ACC112 (cell line): ENCODE data around the gene MACO1.

Source experiments
- H2AFZ ChIP-seq: fragments of 200-600 bp; sonication (generic); one replicate; pipeline ENCODE4 v1.6.0; 2017; ENCODE audit warnings: antibody characterized with exemption, low read length; ENCODE audit not compliant: unreplicated experiment
- H3K27ac ChIP-seq: fragments of 200-600 bp; sonication (generic); 2 replicates; pipeline ENCODE4 v1.5.1; 2014; ENCODE audit warnings: low read depth, mild to moderate bottlenecking, antibody characterized with exemption, low read length, moderate library complexity
- H3K27me3 ChIP-seq: fragments of 200-600 bp; sonication (generic); 2 replicates; pipeline ENCODE4 v1.6.1; 2014; ENCODE audit warnings: mild to moderate bottlenecking, antibody characterized with exemption, low read length, moderate library complexity, mixed read lengths; ENCODE audit not compliant: insufficient read depth
- H3K36me3 ChIP-seq: fragments of 200-600 bp; sonication (generic); 2 replicates; pipeline ENCODE4 v1.6.1; 2016; ENCODE audit warnings: mild to moderate bottlenecking, antibody characterized with exemption, low read length, moderate library complexity, mixed read lengths; ENCODE audit not compliant: insufficient read depth
- H3K4me1 ChIP-seq: fragments of 200-600 bp; sonication (generic); one replicate; pipeline ENCODE4 v1.6.1; 2016; ENCODE audit warnings: low read length, mixed read lengths; ENCODE audit not compliant: insufficient read depth, unreplicated experiment, control insufficient read depth
- H3K4me3 ChIP-seq: fragments of 200-600 bp; sonication (generic); 2 replicates; pipeline ENCODE4 v1.5.1; 2014; ENCODE audit warnings: mild to moderate bottlenecking, low read depth, low read length
- H3K79me2 ChIP-seq: fragments of 200-600 bp; sonication (generic); one replicate; pipeline ENCODE4 v1.6.0; 2016; ENCODE audit warnings: low read length; ENCODE audit not compliant: control insufficient read depth, unreplicated experiment, insufficient read depth

Gene MACO1

DNA sequence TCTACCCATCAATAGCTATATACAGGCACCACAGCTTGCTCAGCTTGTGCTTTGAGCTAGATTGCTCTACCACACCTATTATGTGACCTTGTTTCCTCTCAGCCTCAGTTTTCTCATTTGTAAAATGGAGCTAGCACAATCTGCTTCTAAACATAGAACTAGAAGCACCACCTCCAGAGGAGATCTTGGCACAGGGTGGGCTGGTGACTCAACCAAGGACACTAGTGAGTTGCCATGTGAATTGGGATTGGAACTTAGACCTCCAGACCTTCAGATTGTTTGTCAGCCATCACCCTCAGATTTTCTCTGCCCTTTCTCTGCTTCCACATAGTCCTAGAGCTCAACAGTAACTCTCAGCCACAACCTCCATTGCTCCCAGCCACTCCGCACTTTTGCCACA lies 3.0 kb upstream of the MACO1 start:
- Histone ChIP-seq H3K36me3 (no peaks in the 10 kb centered on the region), H3K79me2 (peaks cover 16% of the 10 kb centered on the region), H3K4me3 (no peak overlapping the region), H3K4me1 (peaks cover 8% of the 10 kb centered on the region), H2AFZ (no peak overlapping the region), H3K27me3 (no peaks in the 10 kb centered on the region), H3K27ac (no peak overlapping the region)

DNA sequence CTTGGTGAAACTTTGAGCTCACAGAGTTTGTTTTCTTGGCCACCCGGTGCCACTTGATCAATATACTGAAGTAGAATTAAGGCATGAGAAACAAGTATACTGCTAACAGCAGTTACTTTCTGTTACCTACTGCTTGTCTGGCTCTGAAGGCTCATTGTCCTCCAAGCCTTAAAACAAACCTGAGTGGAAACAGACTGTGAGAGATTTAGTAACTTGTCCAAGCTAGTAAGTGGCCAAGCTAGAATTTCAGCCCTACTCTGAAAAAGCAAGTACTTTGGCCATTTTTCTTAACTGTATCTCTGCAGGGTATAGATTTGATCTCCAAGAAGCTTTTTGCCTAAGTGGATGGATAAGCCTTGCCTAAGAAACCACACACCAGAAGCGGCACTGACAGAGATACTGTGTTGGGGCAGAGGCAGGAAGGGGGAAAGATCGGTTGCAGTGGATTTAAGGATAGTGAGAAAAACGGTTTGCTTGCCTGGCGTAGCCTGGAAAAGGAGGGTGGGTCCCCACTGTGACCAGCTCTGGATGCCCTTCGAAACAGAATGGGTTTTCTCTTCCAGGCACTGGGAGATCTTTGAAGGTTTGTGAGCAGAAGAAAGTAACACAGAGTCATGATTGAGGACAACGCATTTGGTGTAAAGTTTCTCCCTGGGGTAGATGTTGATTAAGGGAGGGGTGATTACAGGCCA lies 2.1 kb upstream of the MACO1 start:
- Histone ChIP-seq H3K4me1 (peaks cover 17% of the 10 kb centered on the region), H3K79me2 (peaks cover 25% of the 10 kb centered on the region), H3K36me3 (no peaks in the 10 kb centered on the region), H3K4me3 (no peak overlapping the region; the same call in 1 of the 2 replicates), H2AFZ (no peak overlapping the region), H3K27me3 (no peaks in the 10 kb centered on the region), H3K27ac (no peak overlapping the region)

DNA sequence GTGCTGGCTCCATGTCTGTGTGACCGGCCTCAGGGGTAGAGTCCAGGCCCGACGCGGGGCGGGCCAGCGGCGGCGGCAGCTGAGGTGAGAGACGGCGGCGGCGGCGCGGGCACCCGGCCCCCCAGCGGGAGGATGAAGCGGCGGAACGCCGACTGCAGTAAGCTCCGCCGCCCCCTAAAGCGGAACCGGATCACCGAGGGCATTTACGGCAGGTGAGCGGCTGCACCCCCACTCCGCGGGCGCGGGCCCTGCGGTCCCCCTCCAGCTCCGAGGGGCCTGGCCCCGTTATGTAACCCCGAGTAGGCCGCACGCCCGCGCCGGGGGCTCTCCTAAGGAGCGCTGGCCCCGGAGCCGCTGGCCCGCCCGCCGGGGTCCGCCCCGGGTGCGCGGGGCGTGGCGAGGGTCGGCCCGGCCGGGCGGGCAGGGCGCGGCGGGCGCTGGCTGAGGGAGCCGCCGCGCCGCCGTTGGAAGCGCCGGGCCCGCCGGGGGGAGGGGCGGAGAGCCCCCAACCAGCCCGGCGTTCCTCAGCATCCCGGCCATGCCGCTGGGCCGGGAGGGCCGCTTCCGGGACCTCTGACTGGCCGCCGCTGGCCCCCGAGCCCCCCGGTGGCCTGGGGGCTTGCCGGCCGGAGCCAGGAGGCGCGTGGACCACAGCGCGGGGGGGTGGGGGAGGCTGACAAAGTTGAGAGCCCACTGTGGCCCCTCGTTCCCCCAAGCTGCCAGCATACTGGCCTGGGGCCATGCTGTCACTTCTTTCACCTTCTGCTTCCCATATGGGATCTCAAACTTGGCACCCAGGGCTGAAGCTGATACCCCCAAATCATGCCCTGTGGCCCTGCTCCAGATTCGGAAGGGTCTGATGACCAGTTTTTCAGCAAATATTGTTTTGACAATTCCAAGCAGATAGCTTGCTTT lies 527 bp downstream of the MACO1 start:
- no peaks in the 10 kb centered on the region for H3K27me3 ChIP-seq
- peak overlapping the region; percentile 88 for H2AFZ ChIP-seq
- peaks cover 43% of the 10 kb centered on the region for H3K4me1 ChIP-seq
- H3K27ac ChIP-seq = peak overlapping the region; percentile 39; the same call in 1 of the 2 replicates
- H3K79me2 ChIP-seq = peaks cover 48% of the 10 kb centered on the region
- H3K36me3 ChIP-seq = no peaks in the 10 kb centered on the region
- peak overlapping the region; percentile 82 for H3K4me3 ChIP-seq

DNA sequence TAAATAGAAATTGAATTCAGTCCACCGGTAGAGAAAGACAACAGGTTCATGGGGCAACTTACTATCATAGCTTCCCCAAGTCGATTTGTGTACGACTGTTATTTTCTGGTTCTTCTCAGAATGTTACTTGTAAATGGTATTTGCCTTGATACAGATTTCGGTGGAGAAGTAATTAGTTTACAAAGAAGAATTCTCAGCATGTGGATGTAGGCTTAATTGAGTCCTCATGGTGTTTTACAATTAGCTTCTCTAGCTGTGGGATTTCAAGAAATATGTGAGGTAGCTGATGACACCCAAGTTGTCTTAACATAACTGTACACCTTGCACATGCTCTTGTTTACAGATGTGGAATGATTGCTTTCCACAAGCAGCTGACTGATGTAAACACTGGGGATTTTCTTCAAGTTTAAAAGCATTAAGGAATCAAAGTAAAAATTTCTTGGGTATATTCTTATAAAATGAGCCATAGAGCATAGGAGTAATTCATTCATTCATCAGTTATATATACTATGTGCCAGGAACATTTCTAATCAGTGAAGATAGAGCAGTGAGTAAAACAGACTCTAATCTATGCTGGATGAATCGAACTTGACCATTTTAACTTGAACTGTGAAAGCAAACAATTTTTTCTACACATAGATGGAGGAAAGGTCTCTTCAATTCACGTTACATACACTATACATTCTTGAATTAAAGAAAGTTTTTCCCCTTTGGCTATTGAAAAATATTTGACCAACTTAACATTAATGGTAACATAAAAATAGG lies 1.4 kb downstream of the MACO1 start:
- peak overlapping the region; percentile 39 for H2AFZ ChIP-seq
- no peaks in the 10 kb centered on the region for H3K36me3 ChIP-seq
- no peaks in the 10 kb centered on the region for H3K27me3 ChIP-seq
- no peak overlapping the region for H3K27ac ChIP-seq
- peaks cover 56% of the 10 kb centered on the region for H3K79me2 ChIP-seq
- peak overlapping the region; percentile 82 for H3K4me3 ChIP-seq
- H3K4me1 ChIP-seq = peaks cover 50% of the 10 kb centered on the region

DNA sequence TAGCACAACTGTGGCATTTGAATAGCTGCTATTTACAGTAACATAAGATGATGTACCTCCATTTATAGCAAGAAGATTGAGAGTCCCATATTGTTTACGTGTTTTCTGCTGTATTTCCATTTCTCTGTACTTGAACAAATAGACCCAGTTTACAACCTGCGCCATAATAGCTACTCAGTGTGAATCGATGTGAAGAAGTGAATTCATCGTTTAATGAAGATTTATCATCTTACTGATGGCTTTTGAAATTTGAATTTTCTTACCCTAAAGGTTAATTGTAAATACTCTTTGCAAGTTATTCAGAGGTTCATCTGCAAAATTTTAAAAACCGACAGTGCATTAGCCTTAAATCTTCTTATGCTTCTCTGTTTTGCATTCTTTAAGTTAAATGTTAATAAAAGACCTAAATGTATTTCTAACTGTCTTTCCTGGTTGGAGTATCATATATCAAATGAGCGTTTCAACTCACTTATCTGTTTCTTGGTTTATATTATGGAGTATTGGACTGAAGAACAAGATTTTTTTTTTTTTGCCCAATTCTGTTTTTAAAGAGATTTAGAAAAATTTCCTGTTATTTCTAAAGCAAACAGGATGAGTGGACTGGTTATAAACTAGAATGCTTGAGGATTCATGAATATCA lies 2.2 kb downstream of the MACO1 start:
- Histone ChIP-seq H3K27ac (peak overlapping the region; percentile 22; the same call in 1 of the 2 replicates), H2AFZ (no peak overlapping the region), H3K4me1 (peaks cover 50% of the 10 kb centered on the region), H3K36me3 (no peaks in the 10 kb centered on the region), H3K27me3 (no peaks in the 10 kb centered on the region), H3K79me2 (peaks cover 62% of the 10 kb centered on the region), H3K4me3 (peak overlapping the region; percentile 82)

DNA sequence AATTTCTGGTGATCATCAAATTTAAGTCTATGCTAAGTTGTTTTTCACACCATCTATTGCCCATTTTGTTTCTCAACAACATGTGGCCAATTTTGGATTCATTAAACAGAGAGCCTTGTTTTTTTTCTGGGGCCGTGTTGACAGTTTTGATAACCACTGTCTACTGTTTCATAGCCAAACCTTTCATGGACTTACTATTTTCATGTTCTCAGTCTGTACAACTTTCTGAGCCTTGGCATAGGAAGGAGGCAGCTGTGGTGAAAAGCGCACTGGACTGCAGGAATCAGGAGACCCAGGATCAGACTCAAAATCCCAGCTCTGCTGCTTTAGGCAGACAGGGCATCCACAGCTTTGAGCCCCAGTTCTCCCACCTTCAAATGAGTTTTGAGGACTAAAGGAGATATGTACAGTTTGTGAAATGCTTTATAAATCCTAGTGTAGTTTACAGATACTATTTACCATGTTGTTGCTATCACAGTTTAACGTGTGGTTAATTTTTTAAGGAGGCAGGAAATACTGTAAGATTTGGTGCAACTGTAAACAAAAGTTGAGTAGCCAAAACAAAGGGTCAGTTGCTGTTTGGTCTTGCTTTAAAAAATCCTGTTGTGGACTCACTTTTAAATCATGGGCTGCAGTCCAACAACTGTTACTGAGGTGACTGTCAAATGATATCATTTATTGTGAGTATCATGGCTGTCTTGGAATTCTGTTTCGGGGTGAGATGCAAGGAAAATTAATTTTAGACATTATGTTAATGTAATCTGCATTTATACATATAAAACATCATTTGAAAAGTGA lies 2.9 kb downstream of the MACO1 start:
- Histone ChIP-seq H3K79me2 (peaks cover 64% of the 10 kb centered on the region), H3K4me1 (peaks cover 50% of the 10 kb centered on the region), H3K27ac (peak overlapping the region; percentile 22; the same call in 1 of the 2 replicates), H3K4me3 (peak overlapping the region; percentile 82), H3K36me3 (no peaks in the 10 kb centered on the region), H2AFZ (peak overlapping the region; percentile 13), H3K27me3 (no peaks in the 10 kb centered on the region)

DNA sequence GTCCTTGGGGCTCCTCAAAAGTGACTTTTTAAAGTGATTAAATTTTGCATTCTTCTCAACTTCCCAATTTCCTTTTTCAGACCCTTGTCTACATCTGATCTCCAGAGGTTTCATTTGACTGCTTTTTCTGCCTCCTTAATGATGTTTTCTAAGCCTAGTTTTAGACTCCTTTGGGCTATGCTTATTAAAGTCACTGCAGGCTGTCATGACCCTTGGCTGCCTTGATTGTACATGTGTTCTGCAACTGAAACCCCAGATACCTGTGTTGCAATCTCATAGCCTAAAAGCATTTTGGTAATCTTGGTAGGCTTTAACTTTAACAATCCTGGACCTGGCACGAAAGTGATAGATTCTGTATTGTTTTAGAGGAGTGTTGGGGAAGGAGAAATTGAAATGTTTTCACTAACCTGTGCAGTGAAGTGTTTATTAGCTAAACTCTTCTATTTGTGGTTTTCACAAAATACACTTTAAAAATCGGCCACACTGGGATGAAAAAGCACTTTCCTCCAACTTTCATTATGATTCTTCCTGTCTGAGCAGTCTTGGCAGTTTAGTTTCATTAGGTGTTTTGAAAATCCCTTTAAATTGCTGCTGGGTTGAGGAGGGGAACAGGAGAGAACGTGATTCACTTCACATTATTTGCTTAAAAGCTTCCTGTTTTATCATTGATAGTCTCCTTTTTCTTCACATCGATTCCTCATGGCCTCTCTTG lies 4.9 kb downstream of the MACO1 start:
- no peaks in the 10 kb centered on the region for H3K36me3 ChIP-seq
- H3K79me2 ChIP-seq = peaks cover 64% of the 10 kb centered on the region
- H3K4me1 ChIP-seq = peaks cover 50% of the 10 kb centered on the region
- peak overlapping the region; percentile 61 for H3K4me3 ChIP-seq
- H2AFZ ChIP-seq = no peak overlapping the region
- no peaks in the 10 kb centered on the region for H3K27me3 ChIP-seq
- peak overlapping the region; percentile 44 for H3K27ac ChIP-seq

DNA sequence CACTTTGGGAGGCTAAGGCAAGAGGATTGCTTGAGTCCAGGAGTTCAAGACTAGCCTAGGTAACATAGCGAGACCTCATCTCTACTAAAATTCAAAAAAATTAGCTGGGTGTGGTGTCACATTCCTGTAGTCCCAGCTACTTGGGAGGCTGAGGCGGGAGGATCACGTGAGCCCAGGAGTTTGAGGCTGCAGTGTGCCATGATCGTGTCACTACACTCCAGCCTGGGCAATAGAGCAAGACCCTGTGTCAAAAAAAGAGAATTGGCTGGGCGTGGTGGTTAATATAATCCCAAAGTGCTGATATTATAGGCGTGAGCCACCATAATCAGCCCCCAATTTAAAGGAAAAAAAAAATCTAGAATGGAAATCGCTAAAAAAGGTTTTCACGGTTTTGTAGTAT lies 7.0 kb downstream of the MACO1 start:
- no peaks in the 10 kb centered on the region for H3K36me3 ChIP-seq
- no peak overlapping the region for H3K27ac ChIP-seq
- H2AFZ ChIP-seq = no peak overlapping the region
- H3K79me2 ChIP-seq = peaks cover 55% of the 10 kb centered on the region
- H3K4me3 ChIP-seq = no peak overlapping the region
- H3K27me3 ChIP-seq = no peaks in the 10 kb centered on the region
- peaks cover 42% of the 10 kb centered on the region for H3K4me1 ChIP-seq

DNA sequence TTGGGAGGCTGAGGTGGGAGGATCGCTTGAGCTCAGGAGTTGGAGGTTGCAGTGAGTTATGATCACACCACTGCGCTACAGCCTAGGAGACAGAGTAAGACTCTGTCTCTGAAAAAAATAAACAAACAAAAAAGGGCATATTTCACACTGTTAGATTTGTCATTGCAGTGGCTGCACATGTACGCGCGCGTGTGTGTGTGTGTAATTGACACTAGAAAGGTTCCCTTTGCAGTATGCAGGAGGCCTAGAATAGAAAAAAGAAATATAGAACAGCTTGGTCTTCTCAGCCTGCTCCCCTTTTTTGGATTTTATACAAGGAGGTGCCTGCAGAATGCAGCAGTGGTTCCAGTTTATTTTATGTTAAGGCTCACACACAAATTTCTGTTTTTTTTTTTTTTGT lies 8.6 kb downstream of the MACO1 start:
- Histone ChIP-seq H3K4me1 (peaks cover 26% of the 10 kb centered on the region), H2AFZ (no peak overlapping the region), H3K4me3 (no peak overlapping the region), H3K27me3 (no peaks in the 10 kb centered on the region), H3K36me3 (no peaks in the 10 kb centered on the region), H3K27ac (no peak overlapping the region), H3K79me2 (peaks cover 42% of the 10 kb centered on the region)
